GM19043 (cell line): ENCODE measurements around the gene FSTL5.
"Not testable (repeated sequence)": the region's sequence is repeated elsewhere in the genome, so short reads cannot be mapped to it uniquely, and the experiment has no call there.

Source experiments
- ATAC-seq: cut with Tn5 transposase; IDR thresholded peaks from one replicate; pipeline ENCODE4 v1.9.1; 2021; ENCODE audit warnings: low read depth; ENCODE audit not compliant: unreplicated experiment

Gene FSTL5

GRCh38 chr4:162104459-162105124, 59.2 kb downstream of the FSTL5 start:
- ATAC-seq: no peak

DNA sequence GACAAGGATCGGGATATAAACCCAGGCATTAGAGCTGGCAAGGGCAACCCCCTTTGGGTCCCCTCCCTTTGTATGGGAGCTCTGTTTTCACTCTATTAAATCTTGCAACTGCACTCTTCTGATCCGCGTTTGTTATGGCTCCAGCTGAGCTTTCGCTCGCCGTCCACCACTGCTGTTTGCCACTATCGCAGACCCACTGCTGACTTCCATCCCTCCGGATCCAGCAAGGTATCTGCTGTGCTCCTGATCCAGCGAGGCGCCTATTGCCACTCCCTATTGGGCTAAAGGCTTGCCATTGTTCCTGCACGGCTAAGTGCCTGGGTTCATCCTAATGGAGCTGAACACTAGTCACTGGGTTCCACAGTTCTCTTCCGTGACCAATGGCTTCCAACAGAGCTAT, 59.9 kb downstream of the FSTL5 start:
- ATAC-seq: not testable (repeated sequence)

- no peak for ATAC-seq
Observed at GRCh38 chr4:162102713-162103112, 61.1 kb downstream of the FSTL5 start.

- ATAC-seq: no peak
Observed at GRCh38 chr4:162101337-162101736, 62.5 kb downstream of the FSTL5 start.

DNA sequence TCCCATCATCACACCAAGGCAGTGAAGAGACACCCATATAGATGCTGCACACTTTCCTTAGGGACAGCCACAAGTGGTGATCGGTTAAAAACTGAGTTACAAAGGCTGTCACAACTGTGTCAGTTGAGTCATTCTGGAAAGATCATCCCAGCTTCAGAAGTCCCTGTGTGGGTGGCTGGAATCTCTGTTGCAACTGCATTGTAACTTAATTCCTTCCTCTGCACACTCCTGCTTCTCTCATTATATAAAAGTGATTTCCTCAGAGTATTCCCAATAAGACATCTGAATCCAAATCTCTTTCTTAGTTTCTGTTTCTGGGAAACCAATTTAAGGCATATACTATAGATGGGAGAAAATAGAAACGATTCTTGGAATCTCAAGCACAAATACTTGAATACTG, 88.1 kb downstream of the FSTL5 start:
- ATAC-seq: no peak

DNA sequence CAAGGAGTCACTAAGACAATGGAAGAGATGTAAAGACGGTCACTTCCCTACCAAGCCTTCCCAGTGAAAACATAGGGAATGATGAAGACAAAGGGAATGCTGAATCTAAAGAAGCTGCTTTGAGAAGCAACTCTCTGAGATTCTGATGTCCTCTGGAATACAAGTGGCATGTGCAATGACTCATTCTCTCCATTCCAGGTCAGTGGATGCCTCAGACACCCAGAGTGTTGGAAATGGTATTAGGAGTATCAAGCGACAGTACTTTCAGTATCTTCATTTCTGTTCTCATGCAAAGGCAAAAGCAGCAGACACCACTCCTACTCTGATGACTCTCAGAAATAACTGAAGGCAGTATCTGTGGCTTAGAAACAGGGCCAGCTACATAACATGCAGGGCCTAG, 102.6 kb downstream of the FSTL5 start:
- no peak for ATAC-seq

DNA sequence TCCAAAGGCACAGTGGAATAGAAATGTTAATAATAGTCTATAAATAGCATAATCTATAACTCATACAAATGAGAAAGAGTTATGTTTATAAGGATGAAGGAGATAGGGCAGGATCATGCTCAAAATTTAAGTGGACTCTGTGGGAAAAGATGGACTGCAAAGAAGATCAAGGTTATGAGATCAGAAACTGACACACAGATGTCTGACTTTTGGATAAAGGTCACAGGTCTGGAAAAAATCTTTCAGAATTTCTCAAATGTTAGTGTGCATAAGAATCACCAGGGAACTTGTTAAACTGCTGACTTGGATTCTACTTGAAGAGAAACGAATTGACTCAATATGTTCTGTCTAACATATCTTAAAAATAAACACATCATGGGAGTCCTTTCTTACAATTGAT, 104.1 kb downstream of the FSTL5 start:
- ATAC-seq: no peak

GRCh38 chr4:162056990-162057389, 106.8 kb downstream of the FSTL5 start:
- no peak for ATAC-seq

DNA sequence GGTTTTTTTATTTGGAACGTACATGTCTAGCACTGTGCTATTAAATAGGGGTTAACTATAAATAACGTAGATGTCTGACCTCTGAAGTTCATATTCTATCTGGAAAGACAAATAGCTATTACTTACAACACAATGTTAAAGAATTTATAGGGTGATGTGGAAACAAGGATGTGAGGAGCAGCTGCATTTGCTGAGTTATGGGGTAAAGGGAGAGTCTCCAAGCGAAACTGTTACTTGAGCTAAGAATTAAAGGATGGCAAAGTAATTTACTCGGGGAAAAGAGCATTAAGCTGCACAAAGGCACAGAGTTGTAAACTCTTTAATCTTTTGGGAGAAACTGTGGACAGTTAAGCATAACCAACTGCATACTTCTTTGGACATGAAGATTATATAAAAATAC, 117.7 kb downstream of the FSTL5 start:
- no peak for ATAC-seq

DNA sequence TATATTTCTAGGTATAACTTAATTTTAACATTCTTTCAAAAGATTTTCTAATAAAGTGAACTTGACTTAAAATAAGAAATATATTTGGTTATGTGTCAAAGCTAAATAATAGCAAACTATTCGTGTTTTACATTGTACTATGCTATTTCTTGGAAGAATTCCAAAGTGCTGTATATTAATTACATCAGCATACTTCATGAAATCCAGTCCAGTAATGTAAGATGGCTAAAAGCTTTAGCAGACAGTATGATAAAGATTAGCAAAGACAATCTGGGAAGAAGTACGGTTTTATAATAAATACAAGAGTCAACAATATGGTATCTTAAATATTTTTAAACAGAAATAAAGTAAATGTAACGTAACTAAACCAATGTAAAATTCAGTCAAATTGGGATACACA, 125.7 kb downstream of the FSTL5 start:
- ATAC-seq: no peak

- no peak for ATAC-seq
Observed at GRCh38 chr4:162017863-162018262, 145.9 kb downstream of the FSTL5 start.

DNA sequence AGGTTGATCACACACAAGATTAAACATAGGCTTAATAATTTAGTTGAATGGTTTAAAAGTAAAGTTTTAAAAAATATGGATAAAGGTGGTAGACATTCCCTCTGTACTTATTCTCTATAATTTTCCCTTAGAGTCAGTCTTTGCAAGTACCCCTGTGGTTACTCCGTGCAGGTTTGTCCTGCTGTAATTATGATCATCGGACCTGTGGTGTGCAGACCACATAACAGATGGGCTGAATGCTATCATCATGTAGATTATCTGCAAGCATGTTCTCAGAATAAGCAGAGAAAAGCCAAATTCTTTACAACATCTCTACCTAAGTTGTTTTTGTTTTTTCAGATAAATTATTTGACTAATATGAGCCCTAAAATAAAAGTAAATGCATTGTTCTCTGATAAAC, 146.8 kb downstream of the FSTL5 start:
- ATAC-seq: no peak

GRCh38 chr4:162016219-162016618, 147.6 kb downstream of the FSTL5 start:
- no peak for ATAC-seq

GRCh38 chr4:162015090-162015489, 148.7 kb downstream of the FSTL5 start:
- ATAC-seq: no peak

DNA sequence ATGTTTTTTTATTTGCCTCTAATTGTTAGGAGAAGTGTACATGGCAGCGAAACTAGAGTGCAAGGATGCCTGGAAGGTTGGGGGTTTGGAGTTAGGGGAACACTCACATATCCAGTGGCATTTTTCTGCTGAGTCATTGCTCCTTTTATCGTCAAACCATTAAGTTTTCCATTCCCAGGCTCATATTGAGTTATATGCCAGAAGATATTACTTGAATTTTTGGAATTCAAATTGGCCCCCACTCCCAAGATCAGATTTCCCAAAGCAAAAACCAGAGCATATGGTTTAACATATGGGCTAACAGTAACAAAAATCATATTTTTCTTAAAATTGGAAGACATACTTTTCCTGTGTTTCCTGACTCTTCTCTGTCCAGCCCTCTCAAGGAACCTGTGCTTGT, 152.7 kb downstream of the FSTL5 start:
- ATAC-seq: no peak

DNA sequence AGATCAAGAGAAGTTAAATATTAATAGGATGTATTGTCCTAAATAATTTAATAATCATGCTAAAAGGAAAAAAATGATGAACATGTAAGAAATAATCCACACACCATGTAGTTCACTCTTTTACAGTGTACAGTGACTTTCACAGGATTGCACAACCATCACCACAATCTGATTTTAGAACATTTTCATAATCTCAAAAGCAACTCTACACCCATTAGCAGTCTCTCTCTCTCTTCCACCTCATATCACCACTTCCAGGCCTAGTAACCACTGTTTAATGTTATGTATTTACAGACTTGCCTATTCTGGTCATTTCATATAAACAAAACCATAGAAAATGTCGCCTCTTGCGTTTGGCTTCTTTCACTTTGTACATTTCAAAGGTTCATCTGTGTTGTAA, 153.4 kb downstream of the FSTL5 start:
- ATAC-seq: no peak

- no peak for ATAC-seq
Observed at GRCh38 chr4:161992317-161992716, 171.5 kb downstream of the FSTL5 start.

- no peak for ATAC-seq
Observed at GRCh38 chr4:161991811-161992210, 172.0 kb downstream of the FSTL5 start.

DNA sequence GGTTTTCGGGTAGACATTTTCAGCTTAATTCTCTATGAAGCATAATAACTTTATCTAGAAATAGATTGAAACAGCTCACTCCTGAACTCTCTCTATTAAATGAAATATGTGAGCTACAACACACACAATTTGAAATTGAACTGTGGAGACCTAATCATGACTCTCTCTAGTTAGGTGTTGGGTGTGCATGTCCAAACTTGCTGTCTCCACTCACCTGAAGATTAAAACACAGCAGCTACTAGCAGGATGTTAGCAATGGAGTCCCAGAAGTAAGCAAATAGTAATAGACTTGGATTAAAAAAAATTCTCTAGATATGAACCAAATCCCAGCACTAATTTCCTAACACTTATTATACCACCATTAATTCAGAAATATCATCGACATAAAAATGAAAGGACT, 173.1 kb downstream of the FSTL5 start:
- ATAC-seq: no peak

DNA sequence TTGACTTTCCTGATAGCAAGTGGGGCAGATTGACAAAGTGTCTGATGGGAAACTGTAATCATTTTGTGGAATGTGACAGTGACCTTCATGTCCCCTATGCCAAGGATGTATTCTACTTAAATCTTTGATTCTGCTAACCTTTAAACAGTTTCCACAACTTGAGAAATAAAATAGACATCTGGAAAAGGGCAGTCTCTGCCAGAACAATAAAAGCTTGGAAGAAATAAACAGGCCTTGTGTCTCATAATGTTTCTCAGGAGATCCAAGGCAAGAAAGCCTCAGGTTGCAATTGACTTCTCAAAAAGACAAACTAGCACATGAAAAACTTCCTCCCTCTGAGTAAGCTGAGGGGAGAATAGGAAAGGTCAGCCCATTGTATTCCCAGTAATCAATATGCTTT, 174.9 kb downstream of the FSTL5 start:
- no peak for ATAC-seq

GRCh38 chr4:161987611-161988010, 176.2 kb downstream of the FSTL5 start:
- ATAC-seq: no peak

DNA sequence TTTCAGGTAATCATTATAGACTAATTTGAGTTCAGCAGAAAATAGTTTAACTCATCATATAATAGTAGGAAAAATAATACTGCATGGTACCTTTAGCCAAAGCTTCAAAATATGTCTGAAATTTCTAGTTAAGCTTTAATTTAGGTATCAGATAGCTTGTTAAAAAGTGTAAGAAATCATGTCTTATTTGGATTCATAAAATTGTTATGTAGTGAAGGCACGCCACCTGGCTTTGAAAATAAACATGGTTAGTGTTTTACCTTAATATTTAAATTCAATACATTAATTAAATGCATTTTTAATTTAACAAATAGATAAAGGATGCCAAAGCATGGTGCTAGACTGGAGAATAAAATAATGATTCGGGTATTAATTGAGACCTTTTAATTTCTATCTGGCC, 211.4 kb downstream of the FSTL5 start:
- ATAC-seq: no peak
